Pons (tissue), 1 donor: ENCODE results near the gene EVA1C.

ENCODE experiments used
- DNase-seq: peaks from one replicate; pipeline ENCODE4 v3.0.0-alpha.2; 2016; ENCODE audit warnings: low spot score

The EVA1C gene

GRCh38 chr21:32562915-32563314 is 150.4 kb downstream of the EVA1C start:
- DNase-seq, result no peak
